ENCODE data around the gene MLIP.

The MLIP gene

DNA sequence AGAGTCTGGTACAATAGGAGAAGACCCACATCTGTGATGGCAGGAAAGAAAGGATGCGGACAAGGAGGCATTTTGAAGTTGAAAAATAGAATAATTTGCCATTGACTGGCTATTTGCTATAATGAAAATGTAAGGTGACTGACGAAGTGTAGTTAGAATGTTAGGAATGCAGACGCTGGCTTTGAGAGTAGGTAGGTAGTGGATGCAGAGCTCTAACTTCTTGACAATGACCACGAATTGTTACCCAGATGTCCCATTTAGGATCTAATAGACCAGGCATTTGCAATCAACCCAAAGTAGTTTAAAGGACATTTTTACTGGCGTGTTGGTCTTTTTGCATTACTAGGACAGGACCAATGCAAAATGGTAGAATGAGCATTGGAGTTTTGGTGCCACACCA, 14.2 kb downstream of the MLIP start:
- no peaks in the 10 kb centered on the region for H3K4me1 ChIP-seq (ENCODE audit: control insufficient read depth in 1 of 2, insufficient read depth in 2 of 2, low read length in 2 of 2)
- H2BK12ac ChIP-seq (ENCODE audit: low read length): no peak overlapping the region
- H3K18ac ChIP-seq (ENCODE audit: low read length): no peak overlapping the region
- no peaks in the 10 kb centered on the region for H3K79me1 ChIP-seq (ENCODE audit: low read length)
- no peak overlapping the region for H2AK5ac ChIP-seq (ENCODE audit: low read length)
- no peak overlapping the region for H2BK120ac ChIP-seq (ENCODE audit: insufficient read depth, low read length, poor library complexity)
- WGBS (ENCODE audit: extremely low coverage, insufficient coverage, insufficient read length): no CpG with 5 or more reads among the region's 5 CpGs
- no peak overlapping the region for H3K14ac ChIP-seq (ENCODE audit: low read length)
- H4K12ac ChIP-seq (ENCODE audit: low read depth, low read length): no peak overlapping the region
- no peak overlapping the region for H2BK5ac ChIP-seq (ENCODE audit: low read depth, low read length, poor library complexity)
- no peak overlapping the region for H3K27ac ChIP-seq (ENCODE audit: low read depth, low read length)
- DNase-seq: peak in 1 of 2 donors; percentile 18
- no peak overlapping the region for H3K4ac ChIP-seq (ENCODE audit: low read depth, low read length)
- no peak overlapping the region for H3K4me3 ChIP-seq (ENCODE audit: low read depth, low read length)
- H3K27me3 ChIP-seq (ENCODE audit: insufficient read depth, low read length): no peaks in the 10 kb centered on the region
- H2AFZ ChIP-seq (ENCODE audit: insufficient read depth, low read length, poor library complexity): no peak overlapping the region
- no peak overlapping the region for H3K23ac ChIP-seq (ENCODE audit: low read length)
- H3K4me2 ChIP-seq (ENCODE audit: low read length): no peak overlapping the region
- no peaks in the 10 kb centered on the region for H3K9me3 ChIP-seq (ENCODE audit: insufficient read depth, low read depth, low read length)
- no peak overlapping the region for H4K8ac ChIP-seq (ENCODE audit: low read depth, low read length)
- no peak overlapping the region for H3K9ac ChIP-seq (ENCODE audit: low read length)
- H3K79me2 ChIP-seq (ENCODE audit: control insufficient read depth, insufficient read depth, low read length, poor library complexity): no peaks in the 10 kb centered on the region
- H4K91ac ChIP-seq (ENCODE audit: low read depth, low read length): no peak overlapping the region
- no peaks in the 10 kb centered on the region for H3K36me3 ChIP-seq (ENCODE audit: control insufficient read depth in 1 of 2, insufficient read depth in 2 of 2, low read length in 2 of 2)

- no peaks in the 10 kb centered on the region for H3K27me3 ChIP-seq (ENCODE audit: insufficient read depth, low read length)
- no peak overlapping the region for H4K91ac ChIP-seq (ENCODE audit: low read depth, low read length)
- H3K4me2 ChIP-seq (ENCODE audit: low read length): no peak overlapping the region
- H3K79me2 ChIP-seq (ENCODE audit: control insufficient read depth, insufficient read depth, low read length, poor library complexity): no peaks in the 10 kb centered on the region
- H3K9ac ChIP-seq (ENCODE audit: low read length): no peak overlapping the region
- no peak overlapping the region for H2BK120ac ChIP-seq (ENCODE audit: insufficient read depth, low read length, poor library complexity)
- no peak overlapping the region for H4K8ac ChIP-seq (ENCODE audit: low read depth, low read length)
- no peaks in the 10 kb centered on the region for H3K79me1 ChIP-seq (ENCODE audit: low read length)
- DNase-seq: no peak
- no peak overlapping the region for H2BK5ac ChIP-seq (ENCODE audit: low read depth, low read length, poor library complexity)
- H2BK12ac ChIP-seq (ENCODE audit: low read length): no peak overlapping the region
- no peak overlapping the region for H3K14ac ChIP-seq (ENCODE audit: low read length)
- no peak overlapping the region for H3K18ac ChIP-seq (ENCODE audit: low read length)
- H3K4ac ChIP-seq (ENCODE audit: low read depth, low read length): no peak overlapping the region
- no peaks in the 10 kb centered on the region for H3K36me3 ChIP-seq (ENCODE audit: control insufficient read depth in 1 of 2, insufficient read depth in 2 of 2, low read length in 2 of 2)
- no peak overlapping the region for H3K27ac ChIP-seq (ENCODE audit: low read depth, low read length)
- no peak overlapping the region for H4K12ac ChIP-seq (ENCODE audit: low read depth, low read length)
- H3K4me3 ChIP-seq (ENCODE audit: low read depth, low read length): no peak overlapping the region
- H3K23ac ChIP-seq (ENCODE audit: low read length): no peak overlapping the region
- no peak overlapping the region for H2AK5ac ChIP-seq (ENCODE audit: low read length)
- H3K4me1 ChIP-seq (ENCODE audit: control insufficient read depth in 1 of 2, insufficient read depth in 2 of 2, low read length in 2 of 2): no peaks in the 10 kb centered on the region
- WGBS (ENCODE audit: extremely low coverage, insufficient coverage, insufficient read length): no CpG with 5 or more reads among the region's 3 CpGs
- no peak overlapping the region for H2AFZ ChIP-seq (ENCODE audit: insufficient read depth, low read length, poor library complexity)
- H3K9me3 ChIP-seq (ENCODE audit: insufficient read depth, low read depth, low read length): no peaks in the 10 kb centered on the region
Observed at GRCh38 chr6:54130179-54130578, 18.9 kb downstream of the MLIP start.

DNA sequence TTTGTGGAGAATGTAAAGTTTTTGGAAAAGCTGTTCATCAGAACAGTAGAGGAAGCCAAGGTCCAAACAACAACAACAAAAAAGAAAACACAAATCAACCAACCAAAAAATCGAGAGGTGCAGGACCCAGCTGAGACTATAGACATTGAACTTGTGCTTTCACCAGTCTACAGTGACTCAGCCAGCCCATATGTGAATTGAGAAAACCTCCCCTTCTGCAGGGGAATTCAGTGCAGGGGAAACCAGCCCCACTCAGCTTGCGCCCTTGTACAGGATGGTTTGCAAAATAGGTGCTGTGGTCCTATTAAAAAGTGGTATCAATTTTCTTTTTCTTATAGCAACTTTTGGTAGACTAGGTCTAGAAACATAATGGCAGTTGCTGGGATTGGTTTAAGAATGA, 21.3 kb downstream of the MLIP start:
- Histone ChIP-seq H2BK120ac (ENCODE audit: insufficient read depth, low read length, poor library complexity) (no peak overlapping the region), H3K4me2 (ENCODE audit: low read length) (no peak overlapping the region), H3K4me1 (ENCODE audit: control insufficient read depth in 1 of 2, insufficient read depth in 2 of 2, low read length in 2 of 2) (no peaks in the 10 kb centered on the region), H3K18ac (ENCODE audit: low read length) (no peak overlapping the region), H2AK5ac (ENCODE audit: low read length) (no peak overlapping the region), H3K36me3 (ENCODE audit: control insufficient read depth in 1 of 2, insufficient read depth in 2 of 2, low read length in 2 of 2) (no peaks in the 10 kb centered on the region), H4K12ac (ENCODE audit: low read depth, low read length) (no peak overlapping the region), H3K27me3 (ENCODE audit: insufficient read depth, low read length) (no peaks in the 10 kb centered on the region), H3K9ac (ENCODE audit: low read length) (no peak overlapping the region), H2BK12ac (ENCODE audit: low read length) (no peak overlapping the region), H3K4ac (ENCODE audit: low read depth, low read length) (no peak overlapping the region), H4K8ac (ENCODE audit: low read depth, low read length) (no peak overlapping the region), H3K23ac (ENCODE audit: low read length) (no peak overlapping the region), H2AFZ (ENCODE audit: insufficient read depth, low read length, poor library complexity) (no peak overlapping the region), H3K14ac (ENCODE audit: low read length) (no peak overlapping the region), H3K79me2 (ENCODE audit: control insufficient read depth, insufficient read depth, low read length, poor library complexity) (no peaks in the 10 kb centered on the region), H3K27ac (ENCODE audit: low read depth, low read length) (no peak overlapping the region), H2BK5ac (ENCODE audit: low read depth, low read length, poor library complexity) (no peak overlapping the region), H4K91ac (ENCODE audit: low read depth, low read length) (no peak overlapping the region), H3K9me3 (ENCODE audit: insufficient read depth, low read depth, low read length) (no peaks in the 10 kb centered on the region), H3K4me3 (ENCODE audit: low read depth, low read length) (no peak overlapping the region), H3K79me1 (ENCODE audit: low read length) (no peaks in the 10 kb centered on the region)
- DNase-seq: no peak
- WGBS (ENCODE audit: extremely low coverage, insufficient coverage, insufficient read length): no CpG with 5 or more reads among the region's 2 CpGs

DNA sequence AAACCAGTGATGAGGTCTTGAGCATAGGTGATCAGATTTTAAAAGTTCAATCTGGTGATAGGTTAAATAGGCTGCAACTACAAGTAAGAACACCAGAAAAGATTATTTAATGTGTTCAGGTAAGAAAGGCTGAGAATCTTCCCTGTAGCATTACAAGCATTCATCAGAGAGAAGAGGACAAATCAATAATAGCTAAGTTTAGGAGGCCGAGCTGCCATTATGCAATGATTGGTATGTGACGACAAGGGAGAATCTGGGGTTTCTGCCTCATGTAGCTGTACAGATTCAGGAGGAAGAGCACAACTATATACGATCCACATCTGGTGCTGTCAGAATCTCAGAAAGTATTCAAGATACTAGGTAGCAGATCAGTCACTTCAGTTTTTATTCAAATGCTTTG, 21.9 kb downstream of the MLIP start:
- no peaks in the 10 kb centered on the region for H3K79me2 ChIP-seq (ENCODE audit: control insufficient read depth, insufficient read depth, low read length, poor library complexity)
- H3K9me3 ChIP-seq (ENCODE audit: insufficient read depth, low read depth, low read length): peaks cover 1% of the 10 kb centered on the region
- H2AFZ ChIP-seq (ENCODE audit: insufficient read depth, low read length, poor library complexity): no peak overlapping the region
- no peaks in the 10 kb centered on the region for H3K27me3 ChIP-seq (ENCODE audit: insufficient read depth, low read length)
- H4K8ac ChIP-seq (ENCODE audit: low read depth, low read length): no peak overlapping the region
- no peak overlapping the region for H3K18ac ChIP-seq (ENCODE audit: low read length)
- no peak overlapping the region for H4K91ac ChIP-seq (ENCODE audit: low read depth, low read length)
- DNase-seq: no peak
- no peak overlapping the region for H3K27ac ChIP-seq (ENCODE audit: low read depth, low read length)
- H3K79me1 ChIP-seq (ENCODE audit: low read length): no peaks in the 10 kb centered on the region
- H3K4me1 ChIP-seq (ENCODE audit: control insufficient read depth in 1 of 2, insufficient read depth in 2 of 2, low read length in 2 of 2): no peaks in the 10 kb centered on the region
- no peak overlapping the region for H2AK5ac ChIP-seq (ENCODE audit: low read length)
- no peak overlapping the region for H3K4me2 ChIP-seq (ENCODE audit: low read length)
- H3K4ac ChIP-seq (ENCODE audit: low read depth, low read length): no peak overlapping the region
- no peak overlapping the region for H2BK5ac ChIP-seq (ENCODE audit: low read depth, low read length, poor library complexity)
- H2BK120ac ChIP-seq (ENCODE audit: insufficient read depth, low read length, poor library complexity): no peak overlapping the region
- H3K23ac ChIP-seq (ENCODE audit: low read length): no peak overlapping the region
- H3K4me3 ChIP-seq (ENCODE audit: low read depth, low read length): no peak overlapping the region
- WGBS (ENCODE audit: extremely low coverage, insufficient coverage, insufficient read length): no CpG with 5 or more reads among the region's 3 CpGs
- H3K14ac ChIP-seq (ENCODE audit: low read length): no peak overlapping the region
- no peak overlapping the region for H2BK12ac ChIP-seq (ENCODE audit: low read length)
- H3K9ac ChIP-seq (ENCODE audit: low read length): no peak overlapping the region
- no peaks in the 10 kb centered on the region for H3K36me3 ChIP-seq (ENCODE audit: control insufficient read depth in 1 of 2, insufficient read depth in 2 of 2, low read length in 2 of 2)
- no peak overlapping the region for H4K12ac ChIP-seq (ENCODE audit: low read depth, low read length)
